Astrocyte of the cerebellum (primary cell): ENCODE measurements around the gene GATM.
A peak's percentile ranks its signal among the peaks of the same experiment; 100 is the strongest.

Experiments
- DNase-seq: peaks from one replicate; pipeline ENCODE4 v3.0.0-alpha.2; 2011; ENCODE audit warnings: low read depth
- H3K4me3 ChIP-seq: 2 replicates; pipeline ENCODE4 v1.5.1; 2011; ENCODE audit warnings: mild to moderate bottlenecking, low read depth, low read length, moderate library complexity
- in situ Hi-C: cut with HindIII; loops from 2 replicates; pipeline ENCODE4 v1.10.0; 2017; ENCODE audit warnings: low sequenced_read_pairs
- TF ChIP-seq, protein P1 (sequence below): IDR thresholded peaks from 2 replicates; pipeline ENCODE4 v1.5.1; 2012; ENCODE audit warnings: low read length, low read depth, moderate library complexity, mild to moderate bottlenecking; ENCODE audit errors: missing control alignments

The GATM gene

DNA sequence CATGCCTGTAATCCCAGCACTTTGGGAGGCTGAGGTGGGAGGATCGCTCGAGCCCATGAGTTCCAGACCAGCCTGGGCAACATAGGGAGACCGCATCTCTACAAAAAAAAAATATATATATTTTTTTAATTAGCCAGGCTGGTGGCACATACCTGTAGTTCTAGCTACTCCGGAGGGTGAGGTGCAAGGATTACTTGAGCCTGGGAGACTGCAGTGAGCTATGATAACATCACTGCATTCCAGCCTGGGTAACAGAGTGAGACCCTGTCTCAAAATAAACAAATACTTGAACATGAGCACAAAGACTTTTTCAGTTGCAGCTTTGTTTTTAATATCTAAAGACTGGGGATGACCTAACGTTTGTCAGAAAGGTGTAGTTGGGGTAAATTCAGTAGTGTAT lies 31.3 kb upstream of the GATM start:
- TF ChIP-seq, protein P1, sequence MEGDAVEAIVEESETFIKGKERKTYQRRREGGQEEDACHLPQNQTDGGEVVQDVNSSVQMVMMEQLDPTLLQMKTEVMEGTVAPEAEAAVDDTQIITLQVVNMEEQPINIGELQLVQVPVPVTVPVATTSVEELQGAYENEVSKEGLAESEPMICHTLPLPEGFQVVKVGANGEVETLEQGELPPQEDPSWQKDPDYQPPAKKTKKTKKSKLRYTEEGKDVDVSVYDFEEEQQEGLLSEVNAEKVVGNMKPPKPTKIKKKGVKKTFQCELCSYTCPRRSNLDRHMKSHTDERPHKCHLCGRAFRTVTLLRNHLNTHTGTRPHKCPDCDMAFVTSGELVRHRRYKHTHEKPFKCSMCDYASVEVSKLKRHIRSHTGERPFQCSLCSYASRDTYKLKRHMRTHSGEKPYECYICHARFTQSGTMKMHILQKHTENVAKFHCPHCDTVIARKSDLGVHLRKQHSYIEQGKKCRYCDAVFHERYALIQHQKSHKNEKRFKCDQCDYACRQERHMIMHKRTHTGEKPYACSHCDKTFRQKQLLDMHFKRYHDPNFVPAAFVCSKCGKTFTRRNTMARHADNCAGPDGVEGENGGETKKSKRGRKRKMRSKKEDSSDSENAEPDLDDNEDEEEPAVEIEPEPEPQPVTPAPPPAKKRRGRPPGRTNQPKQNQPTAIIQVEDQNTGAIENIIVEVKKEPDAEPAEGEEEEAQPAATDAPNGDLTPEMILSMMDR = no peak
- no peak overlapping the region for H3K4me3 ChIP-seq
- in situ Hi-C loops = loop anchor here (10.0 kb wide), 1 partner anchor 245 kb away; no protein-coding TSS in a partner anchor
- no peak for DNase-seq

DNA sequence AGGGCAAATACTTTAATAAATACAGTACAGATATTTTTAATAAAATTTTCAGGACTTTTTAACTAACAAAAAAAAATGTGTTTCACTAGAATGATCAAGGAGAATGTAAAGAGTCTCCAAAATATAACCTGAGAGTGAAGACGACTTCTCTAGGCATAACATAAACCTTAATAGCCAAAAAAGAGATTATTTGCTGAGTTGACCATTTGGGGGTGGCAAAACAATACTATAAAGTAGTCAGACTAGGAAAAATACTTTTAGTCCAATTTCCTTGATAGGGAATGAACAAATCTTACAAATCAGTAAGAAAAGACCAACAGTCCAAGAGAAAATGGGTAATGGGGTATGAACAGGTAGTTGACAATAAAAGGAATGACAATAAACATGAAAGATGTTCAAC lies 29.4 kb upstream of the GATM start:
- in situ Hi-C loops = loop anchor here (10.0 kb wide), 1 partner anchor 243 kb away; no protein-coding TSS in a partner anchor
- DNase-seq = no peak
- TF ChIP-seq, protein P1 = no peak
- H3K4me3 ChIP-seq = no peak overlapping the region

DNA sequence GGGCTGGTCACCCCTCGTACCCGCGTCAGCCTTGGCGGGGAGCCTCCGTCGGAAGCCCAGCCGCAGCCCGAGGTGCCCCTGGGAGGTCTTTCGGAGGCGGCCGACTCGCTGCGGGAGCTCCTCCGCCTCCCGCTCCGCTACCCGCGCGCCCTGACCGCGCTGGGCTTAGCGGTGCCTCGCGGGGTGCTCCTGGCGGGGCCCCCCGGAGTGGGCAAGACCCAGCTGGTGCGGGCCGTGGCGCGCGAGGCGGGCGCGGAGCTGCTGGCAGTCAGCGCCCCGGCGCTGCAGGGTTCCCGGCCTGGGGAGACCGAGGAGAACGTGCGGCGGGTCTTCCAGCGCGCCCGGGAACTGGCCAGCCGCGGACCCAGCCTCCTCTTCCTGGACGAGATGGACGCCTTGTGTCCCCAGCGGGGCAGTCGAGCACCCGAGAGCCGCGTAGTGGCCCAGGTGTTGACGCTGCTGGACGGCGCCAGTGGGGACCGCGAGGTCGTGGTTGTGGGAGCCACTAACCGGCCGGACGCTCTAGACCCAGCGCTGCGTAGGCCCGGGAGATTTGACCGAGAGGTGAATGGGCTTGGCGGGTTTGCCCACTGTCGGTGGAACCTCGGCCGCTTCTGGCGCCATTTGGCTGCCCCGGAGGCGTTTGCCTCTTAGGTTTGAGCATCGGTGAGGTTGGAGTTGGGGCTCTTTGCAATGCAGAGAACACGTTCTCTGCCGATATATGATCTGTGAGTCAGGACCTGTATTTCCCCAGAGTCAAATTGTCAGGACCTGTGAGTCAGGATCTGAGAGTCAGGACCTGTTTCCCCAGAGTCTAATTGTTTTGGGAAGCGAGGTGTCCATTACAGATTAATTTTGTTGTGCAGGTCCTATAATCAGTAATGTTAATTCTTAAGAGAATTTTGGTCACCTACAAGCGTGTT lies 24.9 kb upstream of the GATM start:
- TF ChIP-seq, protein P1 = no peak
- no peak for DNase-seq
- in situ Hi-C loops = loop anchor here (10.0 kb wide), 1 partner anchor 238 kb away; no protein-coding TSS in a partner anchor
- peak overlapping the region; percentile 88 for H3K4me3 ChIP-seq

DNA sequence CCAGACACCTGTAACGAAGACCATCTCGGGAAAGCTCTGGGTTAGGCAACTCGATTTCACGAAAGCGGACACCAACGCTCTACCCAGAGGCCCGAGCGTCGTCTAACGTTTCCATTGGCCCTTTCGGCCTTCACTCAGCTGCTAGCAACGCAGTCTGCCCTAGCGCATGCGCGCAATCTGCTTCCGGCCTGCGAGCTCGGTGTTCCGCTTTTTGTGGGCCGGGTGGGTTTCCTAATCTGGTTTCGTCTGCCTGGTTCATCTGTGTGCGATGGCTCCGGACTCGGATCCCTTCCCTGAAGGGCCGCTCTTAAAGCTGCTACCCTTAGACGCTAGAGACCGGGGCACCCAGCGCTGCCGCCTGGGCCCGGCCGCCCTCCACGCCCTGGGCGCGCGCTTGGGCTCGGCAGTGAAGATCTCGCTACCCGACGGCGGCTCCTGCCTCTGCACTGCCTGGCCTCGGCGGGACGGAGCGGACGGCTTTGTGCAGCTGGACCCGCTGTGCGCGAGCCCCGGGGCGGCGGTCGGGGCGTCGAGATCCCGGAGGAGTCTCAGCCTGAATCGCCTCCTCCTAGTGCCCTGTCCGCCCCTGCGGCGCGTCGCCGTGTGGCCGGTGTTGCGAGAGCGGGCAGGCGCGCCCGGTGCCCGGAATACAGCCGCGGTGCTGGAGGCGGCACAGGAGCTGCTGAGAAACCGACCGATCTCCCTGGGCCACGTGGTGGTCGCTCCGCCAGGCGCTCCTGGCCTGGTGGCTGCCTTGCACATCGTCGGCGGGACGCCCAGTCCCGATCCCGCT lies 24.0 kb upstream of the GATM start:
- in situ Hi-C loops = loop anchor here (10.0 kb wide), 1 partner anchor 238 kb away; no protein-coding TSS in a partner anchor
- TF ChIP-seq, protein P1 = no peak
- peak; percentile 97 for DNase-seq
- H3K4me3 ChIP-seq = peak overlapping the region; percentile 88

DNA sequence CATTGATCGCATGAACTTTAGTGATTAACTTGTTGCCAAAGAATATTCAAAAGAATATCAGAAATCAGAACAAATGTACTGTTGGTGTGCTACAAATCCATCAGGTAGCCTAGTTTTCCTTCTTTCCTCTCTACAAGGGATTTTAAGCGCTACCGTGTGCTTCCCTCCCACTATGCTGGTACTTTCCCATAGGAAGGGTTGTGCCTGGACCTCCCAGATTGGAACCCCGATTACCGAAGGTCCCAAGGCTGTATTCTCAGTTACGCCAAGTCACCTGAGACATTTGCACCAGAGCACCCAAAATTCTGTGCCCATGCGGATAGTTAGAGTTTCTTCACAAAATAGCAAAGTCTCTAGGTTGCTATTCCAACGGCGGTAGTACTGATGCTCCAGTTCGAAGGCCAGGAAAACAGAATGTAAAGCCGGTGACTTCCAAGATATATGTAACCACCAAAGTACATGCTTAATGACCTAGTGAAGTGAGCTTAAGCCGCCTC lies 23.4 kb upstream of the GATM start:
- DNase-seq = no peak
- in situ Hi-C loops = loop anchor here (10.0 kb wide), 1 partner anchor 237 kb away; no protein-coding TSS in a partner anchor
- peak overlapping the region; percentile 88 for H3K4me3 ChIP-seq
- TF ChIP-seq, protein P1 = no peak
